ENCODE measurements around the gene GAB2.

- TF ChIP-seq CTCF (IDR thresholded peaks at IDR 0.05), result no peak
- no peak for TF ChIP-seq POLR2A (IDR thresholded peaks at IDR 0.05)
Measured at GRCh38 chr11:78248191-78248590, 169.4 kb downstream of the GAB2 start.

All from adrenal gland (tissue), 5 donors.